Neural crest cell (in vitro differentiated cells): ENCODE results near the gene MRPS2. TPM values are rescaled to one million over a fixed set of nuclear protein-coding genes. Genes with fewer than 3 reads are reported as not detected.

ENCODE experiments used
- DNase-seq: peaks from one replicate; pipeline ENCODE4 v3.0.0; 2021; ENCODE audit warnings: low read depth, mixed read lengths, low spot score
- H3K27ac Mint-ChIP-seq: one replicate; pipeline ENCODE4 v1.8.0; 2021; ENCODE audit warnings: mild to moderate bottlenecking, mixed read lengths; ENCODE audit not compliant: unreplicated experiment
- H3K27me3 Mint-ChIP-seq: 2 replicates; pipeline ENCODE4 v1.8.0; 2021; ENCODE audit warnings: low read depth, mild to moderate bottlenecking, mixed read lengths
- H3K36me3 Mint-ChIP-seq: 2 replicates; pipeline ENCODE4 v1.8.0; 2021; ENCODE audit warnings: low read depth, mild to moderate bottlenecking, mixed read lengths
- H3K4me1 Mint-ChIP-seq: 2 replicates; pipeline ENCODE4 v1.8.0; 2021; ENCODE audit warnings: mixed read lengths
- H3K4me3 Mint-ChIP-seq: one replicate; pipeline ENCODE4 v1.8.0; 2021; ENCODE audit warnings: mild to moderate bottlenecking, mixed read lengths
- H3K9me3 Mint-ChIP-seq: 2 replicates; pipeline ENCODE4 v1.8.0; 2021; ENCODE audit warnings: mixed read lengths
- CTCF ChIP-seq: fragments of 200-600 bp; sonication (generic); conservative IDR thresholded peaks from 2 replicates; pipeline ENCODE4 v1.5.0; 2021; ENCODE audit warnings: antibody characterized with exemption, mild to moderate bottlenecking
- total RNA-seq: library from RNA; stranded (reverse); gene quantifications from 2 replicates; pipeline ENCODE4 v1.2.1, GENCODE V29; 2021

The MRPS2 gene
- total RNA-seq, 1 donor from 2014 or later = 60.6 TPM

- no peak overlapping the region for H3K4me3 Mint-ChIP-seq
- no peak overlapping the region for H3K27ac Mint-ChIP-seq
- TF ChIP-seq CTCF = no peak
- H3K4me1 Mint-ChIP-seq = peaks cover 23% of the 10 kb centered on the region
- no peak for DNase-seq
- peaks cover 1% of the 10 kb centered on the region for H3K9me3 Mint-ChIP-seq
- peaks cover under 1% of the 10 kb centered on the region for H3K36me3 Mint-ChIP-seq
- H3K27me3 Mint-ChIP-seq = no peaks in the 10 kb centered on the region
Observed at GRCh38 chr9:135514342-135515082, 14.0 kb downstream of the MRPS2 start.

- H3K4me1 Mint-ChIP-seq = peaks cover 23% of the 10 kb centered on the region
- no peak for DNase-seq
- no peak overlapping the region for H3K27ac Mint-ChIP-seq
- no peaks in the 10 kb centered on the region for H3K9me3 Mint-ChIP-seq
- TF ChIP-seq CTCF = no peak
- no peak overlapping the region for H3K4me3 Mint-ChIP-seq
- no peaks in the 10 kb centered on the region for H3K36me3 Mint-ChIP-seq
- H3K27me3 Mint-ChIP-seq = no peaks in the 10 kb centered on the region
Observed at GRCh38 chr9:135515083-135515951, 14.8 kb downstream of the MRPS2 start.

- no peak overlapping the region for H3K4me3 Mint-ChIP-seq
- no peak for DNase-seq
- no peaks in the 10 kb centered on the region for H3K27me3 Mint-ChIP-seq
- no peaks in the 10 kb centered on the region for H3K36me3 Mint-ChIP-seq
- peaks cover 23% of the 10 kb centered on the region for H3K4me1 Mint-ChIP-seq
- H3K9me3 Mint-ChIP-seq = no peaks in the 10 kb centered on the region
- no peak overlapping the region for H3K27ac Mint-ChIP-seq
- TF ChIP-seq CTCF = no peak
Observed at GRCh38 chr9:135516132-135516860, 15.8 kb downstream of the MRPS2 start.

GRCh38 chr9:135517407-135517822, 16.9 kb downstream of the MRPS2 start:
- H3K4me1 Mint-ChIP-seq = peaks cover 20% of the 10 kb centered on the region
- no peak for DNase-seq
- no peak overlapping the region for H3K27ac Mint-ChIP-seq
- no peak overlapping the region for H3K4me3 Mint-ChIP-seq
- no peaks in the 10 kb centered on the region for H3K27me3 Mint-ChIP-seq
- H3K36me3 Mint-ChIP-seq = no peaks in the 10 kb centered on the region
- TF ChIP-seq CTCF = no peak
- H3K9me3 Mint-ChIP-seq = no peaks in the 10 kb centered on the region

- Mint-ChIP-seq H3K27me3 (no peaks in the 10 kb centered on the region), H3K4me3 (no peak overlapping the region), H3K9me3 (no peaks in the 10 kb centered on the region), H3K27ac (no peak overlapping the region), H3K4me1 (peaks cover 18% of the 10 kb centered on the region), H3K36me3 (no peaks in the 10 kb centered on the region)
- no peak for DNase-seq
- no peak for TF ChIP-seq CTCF
Observed at GRCh38 chr9:135519179-135519971, 18.9 kb downstream of the MRPS2 start.
